GM18951 (cell line): ENCODE data around the gene STX2.
"Not testable (repeated sequence)": the region's sequence is repeated elsewhere in the genome, so short reads cannot be mapped to it uniquely, and the experiment has no call there.

Source experiments
- POLR2A ChIP-seq: IDR thresholded peaks from 4 replicates; pipeline ENCODE4 v1.6.1; 2011; ENCODE audit warnings: mild to moderate bottlenecking; ENCODE audit not compliant: insufficient read length, insufficient read depth; ENCODE audit errors: extremely low read depth
- in situ Hi-C: fragments of 300-500 bp; cut with MboI; formaldehyde crosslinking; loops from one replicate; pipeline ENCODE4 v1.12.0; 2022; ENCODE audit warnings: low sequenced_read_pairs, mixed read lengths, inconsistent platforms; ENCODE audit not compliant: unreplicated experiment

The STX2 gene

GRCh38 chr12:130858084-130858483, 19.0 kb upstream of the STX2 start:
- in situ Hi-C loops: no loop called here
- no peak for TF ChIP-seq POLR2A

- no peak for TF ChIP-seq POLR2A
- in situ Hi-C loops: no loop called here
Observed at GRCh38 chr12:130856088-130856487, 17.0 kb upstream of the STX2 start.

GRCh38 chr12:130850418-130851021, 11.5 kb upstream of the STX2 start:
- in situ Hi-C loops: no loop called here
- no peak for TF ChIP-seq POLR2A

GRCh38 chr12:130849561-130850417, 10.7 kb upstream of the STX2 start:
- in situ Hi-C loops: no loop called here
- TF ChIP-seq POLR2A: no peak

- in situ Hi-C loops: not testable (repeated sequence)
Observed at GRCh38 chr12:130848785-130849305, 9.8 kb upstream of the STX2 start.

GRCh38 chr12:130848105-130848504, 9.1 kb upstream of the STX2 start:
- in situ Hi-C loops: not testable (repeated sequence)

- no peak for TF ChIP-seq POLR2A
- in situ Hi-C loops: no loop called here
Observed at GRCh38 chr12:130847112-130847511, 8.1 kb upstream of the STX2 start.

- in situ Hi-C loops: no loop called here
- TF ChIP-seq POLR2A: no peak
Observed at GRCh38 chr12:130846369-130846768, 7.3 kb upstream of the STX2 start.

- no peak for TF ChIP-seq POLR2A
- in situ Hi-C loops: no loop called here
Observed at GRCh38 chr12:130839770-130840404, 837 bp upstream of the STX2 start.

- TF ChIP-seq POLR2A: no peak
- in situ Hi-C loops: no loop called here
Observed at GRCh38 chr12:130838284-130838950, 633 bp downstream of the STX2 start.

- no peak for TF ChIP-seq POLR2A
- in situ Hi-C loops: no loop called here
Observed at GRCh38 chr12:130835436-130835835, 3.6 kb downstream of the STX2 start.

- TF ChIP-seq POLR2A: no peak
- in situ Hi-C loops: no loop called here
Observed at GRCh38 chr12:130835011-130835410, 4.0 kb downstream of the STX2 start.

GRCh38 chr12:130832561-130833209, 6.4 kb downstream of the STX2 start:
- in situ Hi-C loops: no loop called here
- no peak for TF ChIP-seq POLR2A
